H9 (cell line): ENCODE data around the gene TSPOAP1. TPM values are rescaled to one million over a fixed set of nuclear protein-coding genes. Genes with fewer than 3 reads are reported as not detected.

Experiments
- DNase-seq: peaks from one replicate; pipeline ENCODE4 v3.0.0-alpha.2; 2017
- H2AFZ ChIP-seq: one replicate; pipeline ENCODE4 v1.6.1; 2013; ENCODE audit warnings: mild to moderate bottlenecking, low read length, control low read depth, moderate library complexity
- H2AK5ac ChIP-seq: 2 replicates; pipeline ENCODE4 v1.6.1; 2013; ENCODE audit warnings: low read length, control low read depth, mixed read lengths; ENCODE audit not compliant: insufficient read length
- H2BK120ac ChIP-seq: one replicate; pipeline ENCODE4 v1.6.1; 2013; ENCODE audit warnings: low read depth, mild to moderate bottlenecking, low read length, control low read depth, inconsistent platforms; ENCODE audit not compliant: poor library complexity, severe bottlenecking
- H2BK12ac ChIP-seq: 2 replicates; pipeline ENCODE4 v1.6.1; 2013; ENCODE audit warnings: low read length, control low read depth, mixed read lengths, low read depth; ENCODE audit not compliant: insufficient read length
- H2BK15ac ChIP-seq: 2 replicates; pipeline ENCODE4 v1.6.1; 2013; ENCODE audit warnings: low read depth, low read length, control low read depth
- H2BK20ac ChIP-seq: one replicate; pipeline ENCODE4 v1.6.1; 2013; ENCODE audit warnings: low read depth, mild to moderate bottlenecking, low read length, control low read depth, inconsistent platforms; ENCODE audit not compliant: poor library complexity, severe bottlenecking
- H2BK5ac ChIP-seq: 2 replicates; pipeline ENCODE4 v1.6.1; 2013; ENCODE audit warnings: low read length, control low read depth, mixed read lengths; ENCODE audit not compliant: insufficient read length
- H3K14ac ChIP-seq: 2 replicates; pipeline ENCODE4 v1.6.1; 2013; ENCODE audit warnings: low read length, control low read depth; ENCODE audit not compliant: insufficient read depth
- H3K18ac ChIP-seq: 2 replicates; pipeline ENCODE4 v1.6.1; 2013; ENCODE audit warnings: low read depth, mild to moderate bottlenecking, mixed read lengths, low read length, control low read depth; ENCODE audit not compliant: insufficient read length
- H3K23ac ChIP-seq: 2 replicates; pipeline ENCODE4 v1.6.1; 2013; ENCODE audit warnings: low read length, control low read depth, mixed read lengths, low read depth; ENCODE audit not compliant: insufficient read length
- H3K23me2 ChIP-seq: 2 replicates; pipeline ENCODE4 v1.6.1; 2013; ENCODE audit warnings: low read depth, mild to moderate bottlenecking, mixed read lengths, low read length, control low read depth; ENCODE audit not compliant: insufficient read length, poor library complexity, severe bottlenecking
- H3K27ac ChIP-seq: 2 replicates; pipeline ENCODE4 v1.5.1; 2013; ENCODE audit warnings: low read length, control low read depth, mixed read lengths, low read depth; ENCODE audit not compliant: insufficient read length
- H3K27me3 ChIP-seq: 2 replicates; pipeline ENCODE4 v1.6.1; 2013; ENCODE audit warnings: low read length, control low read depth, inconsistent platforms; ENCODE audit not compliant: insufficient read depth
- H3K4ac ChIP-seq: 2 replicates; pipeline ENCODE4 v1.6.1; 2013; ENCODE audit warnings: low read depth, mild to moderate bottlenecking, control low read depth, inconsistent platforms, low read length, moderate library complexity
- H3K4me1 ChIP-seq: 2 replicates; pipeline ENCODE4 v1.6.1; 2013; ENCODE audit warnings: low read length, control low read depth, inconsistent platforms; ENCODE audit not compliant: insufficient read depth
- H3K4me2 ChIP-seq: 2 replicates; pipeline ENCODE4 v1.6.1; 2013; ENCODE audit warnings: low read length, control low read depth, mixed read lengths; ENCODE audit not compliant: insufficient read length, insufficient read depth
- H3K56ac ChIP-seq: 2 replicates; pipeline ENCODE4 v1.6.1; 2013; ENCODE audit warnings: low read depth, mild to moderate bottlenecking, mixed read lengths, low read length, control low read depth; ENCODE audit not compliant: insufficient read length
- H3K79me1 ChIP-seq: 2 replicates; pipeline ENCODE4 v1.6.1; 2013; ENCODE audit warnings: low read depth, mild to moderate bottlenecking, moderate library complexity, low read length, control low read depth, inconsistent platforms; ENCODE audit not compliant: insufficient read depth, poor library complexity, severe bottlenecking
- H3K79me2 ChIP-seq: 2 replicates; pipeline ENCODE4 v1.6.1; 2013; ENCODE audit warnings: low read length, control low read depth, inconsistent platforms; ENCODE audit not compliant: insufficient read depth
- H3K9ac ChIP-seq: 2 replicates; pipeline ENCODE4 v1.6.1; 2013; ENCODE audit warnings: low read length, control low read depth, mixed read lengths; ENCODE audit not compliant: insufficient read length; ENCODE audit errors: extremely low read depth
- H3K9me3 ChIP-seq: one replicate; pipeline ENCODE4 v1.6.1; 2013; ENCODE audit warnings: low read depth, low read length, inconsistent platforms; ENCODE audit not compliant: control insufficient read depth
- H3T11ph ChIP-seq: one replicate; pipeline ENCODE4 v1.6.1; 2013; ENCODE audit warnings: mild to moderate bottlenecking, low read length, control low read depth, inconsistent platforms
- H4K20me1 ChIP-seq: one replicate; pipeline ENCODE4 v1.6.1; 2013; ENCODE audit not compliant: control insufficient read depth, insufficient read length, insufficient read depth
- H4K5ac ChIP-seq: 2 replicates; pipeline ENCODE4 v1.6.1; 2013; ENCODE audit warnings: low read depth, mild to moderate bottlenecking, mixed read lengths, low read length, control low read depth; ENCODE audit not compliant: insufficient read length
- H4K8ac ChIP-seq: replicated peaks from 2 replicates; pipeline ENCODE4 v1.6.1; 2013; ENCODE audit warnings: low read length, control low read depth, mixed read lengths, low read depth; ENCODE audit not compliant: insufficient read length
- H4K91ac ChIP-seq: 2 replicates; pipeline ENCODE4 v1.6.1; 2013; ENCODE audit warnings: low read depth, mild to moderate bottlenecking, moderate library complexity, mixed read lengths, low read length, control low read depth; ENCODE audit not compliant: insufficient read length
- H3K27ac Mint-ChIP-seq, 3 experiments: 2 replicates in 2 of 3; 3 replicates in 1 of 3; pipeline ENCODE4 v1.8.0; 2020 to 2021; ENCODE audit warnings: mixed read lengths in 3 of 3, mild to moderate bottlenecking in 1 of 3, moderate library complexity in 1 of 3
- H3K27me3 Mint-ChIP-seq: 2 replicates; pipeline ENCODE4 v1.8.0; 2021; ENCODE audit warnings: low read depth, mild to moderate bottlenecking, moderate library complexity, mixed read lengths
- H3K36me3 Mint-ChIP-seq, 3 experiments: 2 replicates in 2 of 3; 3 replicates in 1 of 3; pipeline ENCODE4 v1.8.0; 2020 to 2021; ENCODE audit warnings: low read depth in 3 of 3, mixed read lengths in 3 of 3; ENCODE audit not compliant: insufficient read depth in 1 of 3
- H3K4me1 Mint-ChIP-seq, 2 experiments: 2 replicates each; pipeline ENCODE4 v1.8.0; 2020; ENCODE audit warnings: mixed read lengths in 2 of 2
- H3K4me3 Mint-ChIP-seq, 2 experiments: 2 replicates in 1 of 2; 3 replicates in 1 of 2; pipeline ENCODE4 v1.8.0; 2020 to 2021; ENCODE audit warnings: mild to moderate bottlenecking in 2 of 2, mixed read lengths in 2 of 2, moderate library complexity in 1 of 2
- H3K9me3 Mint-ChIP-seq, 2 experiments: 2 replicates in 1 of 2; 3 replicates in 1 of 2; pipeline ENCODE4 v1.8.0; 2020; ENCODE audit warnings: mild to moderate bottlenecking in 2 of 2, mixed read lengths in 2 of 2, moderate library complexity in 1 of 2
- CTCF ChIP-seq: fragments of 200-600 bp; sonication (generic); conservative IDR thresholded peaks from 3 replicates; pipeline ENCODE4 v1.8.0; 2021; ENCODE audit warnings: antibody characterized with exemption, mild to moderate bottlenecking
- WGBS: extraction: QIAGEN DNeasy Blood & Tissue Kit; methylation state at CpG from one replicate; pipeline ENCODE4 v1.1.7; 2013; ENCODE audit warnings: missing lambda C conversion rate, low lambda C conversion rate, mixed read lengths; ENCODE audit not compliant: insufficient read length; ENCODE audit errors: extremely low coverage; 5-methylcytosine and 5-hydroxymethylcytosine counted together
- total RNA-seq: library from RNA; stranded (reverse); gene quantifications from 2 replicates; pipeline ENCODE4 v1.2.1, GENCODE V29; 2021

TSPOAP1 gene
- total RNA-seq, 1 experiment from 2014 or later, result 17.3 TPM

- no peaks in the 10 kb centered on the region for H4K20me1 ChIP-seq
- no peaks in the 10 kb centered on the region for H3K23me2 ChIP-seq
- no peak overlapping the region for H2AFZ ChIP-seq
- H4K91ac ChIP-seq, result no peak overlapping the region
- no peaks in the 10 kb centered on the region for H3K79me1 ChIP-seq
- no CpG with 5 or more reads among the region's 5 CpGs for WGBS
- H4K5ac ChIP-seq, result no peak overlapping the region
- no peak overlapping the region for H2BK120ac ChIP-seq
- H2BK20ac ChIP-seq, result no peak overlapping the region
- H3K14ac ChIP-seq, result no peak overlapping the region
- no peak overlapping the region for H3K23ac ChIP-seq
- H3K56ac ChIP-seq, result no peak overlapping the region
- no peak for DNase-seq
- H3K27ac ChIP-seq, result no peak overlapping the region
- H2AK5ac ChIP-seq, result no peak overlapping the region
- no peak overlapping the region for H3K4ac ChIP-seq
- TF ChIP-seq CTCF, result no peak
- no peak overlapping the region for H4K8ac ChIP-seq
- H3K9me3 Mint-ChIP-seq, result no peaks in the 10 kb centered on the region
- no peaks in the 10 kb centered on the region; the same call in 1 of the 2 replicates for H3K4me1 ChIP-seq
- no peak overlapping the region for H3K18ac ChIP-seq
- H3K27ac Mint-ChIP-seq, result no peak overlapping the region
- H3K9ac ChIP-seq, result no peak overlapping the region
- H2BK12ac ChIP-seq, result no peak overlapping the region
- no peak overlapping the region for H2BK15ac ChIP-seq
- H3K36me3 Mint-ChIP-seq, result no peaks in the 10 kb centered on the region
- no peak overlapping the region for H3K4me3 Mint-ChIP-seq
- no peaks in the 10 kb centered on the region for H3K79me2 ChIP-seq
- H3K9me3 ChIP-seq, result no peaks in the 10 kb centered on the region
- H3K27me3 ChIP-seq, result no peaks in the 10 kb centered on the region
- H3K4me2 ChIP-seq, result no peak overlapping the region
- no peak overlapping the region for H2BK5ac ChIP-seq
- peaks cover 5% of the 10 kb centered on the region for H3K27me3 Mint-ChIP-seq
- peaks cover 14 to 19% of the 10 kb centered on the region in 2 experiments for H3K4me1 Mint-ChIP-seq
- no peak overlapping the region for H3T11ph ChIP-seq
Observed at GRCh38 chr17:58360296-58361063, 31.9 kb upstream of the TSPOAP1 start.
